Measurements from ENCODE around the gene KDM1B.
A peak's percentile ranks its signal among the peaks of the same experiment; 100 is the strongest.
"Not testable (repeated sequence)": the region's sequence is repeated elsewhere in the genome, so short reads cannot be mapped to it uniquely, and the experiment has no call there.

The KDM1B gene

DNA sequence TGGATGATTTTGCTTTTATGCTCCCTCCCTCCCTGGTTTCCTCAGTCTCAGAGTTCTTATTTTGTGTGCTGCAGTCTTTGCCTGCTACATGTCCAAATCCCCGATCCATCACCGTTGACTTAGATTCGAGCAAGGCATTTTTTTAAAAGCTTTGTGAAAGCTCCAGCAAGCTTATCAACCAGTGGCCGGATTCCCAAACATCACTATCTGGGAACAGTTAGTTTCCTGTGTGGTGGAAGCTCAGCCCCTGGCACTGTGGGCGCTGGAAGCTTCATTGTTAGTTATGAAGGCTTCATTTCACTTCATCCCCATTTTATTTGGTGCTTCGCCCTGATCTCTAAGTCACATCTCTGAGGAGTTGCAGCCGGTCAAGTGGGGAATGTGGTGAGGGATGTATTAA is 64.4 kb downstream of the KDM1B start:
- H3K4me3 Mint-ChIP-seq = no peak overlapping the region
- no peaks in the 10 kb centered on the region for H3K4me1 Mint-ChIP-seq
- H3K36me3 Mint-ChIP-seq (ENCODE audit: low read depth) = peaks cover 62% of the 10 kb centered on the region
- H3K27ac Mint-ChIP-seq = no peak overlapping the region
- TF ChIP-seq, protein P1, sequence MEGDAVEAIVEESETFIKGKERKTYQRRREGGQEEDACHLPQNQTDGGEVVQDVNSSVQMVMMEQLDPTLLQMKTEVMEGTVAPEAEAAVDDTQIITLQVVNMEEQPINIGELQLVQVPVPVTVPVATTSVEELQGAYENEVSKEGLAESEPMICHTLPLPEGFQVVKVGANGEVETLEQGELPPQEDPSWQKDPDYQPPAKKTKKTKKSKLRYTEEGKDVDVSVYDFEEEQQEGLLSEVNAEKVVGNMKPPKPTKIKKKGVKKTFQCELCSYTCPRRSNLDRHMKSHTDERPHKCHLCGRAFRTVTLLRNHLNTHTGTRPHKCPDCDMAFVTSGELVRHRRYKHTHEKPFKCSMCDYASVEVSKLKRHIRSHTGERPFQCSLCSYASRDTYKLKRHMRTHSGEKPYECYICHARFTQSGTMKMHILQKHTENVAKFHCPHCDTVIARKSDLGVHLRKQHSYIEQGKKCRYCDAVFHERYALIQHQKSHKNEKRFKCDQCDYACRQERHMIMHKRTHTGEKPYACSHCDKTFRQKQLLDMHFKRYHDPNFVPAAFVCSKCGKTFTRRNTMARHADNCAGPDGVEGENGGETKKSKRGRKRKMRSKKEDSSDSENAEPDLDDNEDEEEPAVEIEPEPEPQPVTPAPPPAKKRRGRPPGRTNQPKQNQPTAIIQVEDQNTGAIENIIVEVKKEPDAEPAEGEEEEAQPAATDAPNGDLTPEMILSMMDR (IDR thresholded peaks at IDR 0.05; ENCODE audit: unreplicated experiment in 3 of 3) = no peak
- H3K27me3 Mint-ChIP-seq (ENCODE audit: low read depth) = no peaks in the 10 kb centered on the region
- H3K9me3 Mint-ChIP-seq = no peaks in the 10 kb centered on the region

GRCh38 chr6:18221288-18221615 is 66.0 kb downstream of the KDM1B start:
- TF ChIP-seq, protein P1 (IDR thresholded peaks at IDR 0.05; ENCODE audit: unreplicated experiment in 3 of 3) = no peak
- H3K27me3 Mint-ChIP-seq (ENCODE audit: low read depth) = no peaks in the 10 kb centered on the region
- no peaks in the 10 kb centered on the region for H3K4me1 Mint-ChIP-seq
- no peak overlapping the region for H3K4me3 Mint-ChIP-seq
- peaks cover 64% of the 10 kb centered on the region for H3K36me3 Mint-ChIP-seq (ENCODE audit: low read depth)
- H3K9me3 Mint-ChIP-seq = no peaks in the 10 kb centered on the region
- H3K27ac Mint-ChIP-seq = peak overlapping the region in 1 of 3 experiments; percentile 10

GRCh38 chr6:18226451-18227105 is 71.4 kb downstream of the KDM1B start:
- H3K4me3 Mint-ChIP-seq; H3K4me1 Mint-ChIP-seq; H3K27me3 Mint-ChIP-seq (ENCODE audit: low read depth): not testable (repeated sequence)
- peak overlapping the region in 1 of 3 experiments; percentile 15 for H3K27ac Mint-ChIP-seq
- H3K36me3 Mint-ChIP-seq (ENCODE audit: low read depth) = peaks cover 75% of the 10 kb centered on the region
- peaks cover 36% of the 10 kb centered on the region for H3K9me3 Mint-ChIP-seq

- not testable (repeated sequence) for H3K27me3 Mint-ChIP-seq (ENCODE audit: low read depth); H3K4me3 Mint-ChIP-seq; H3K27ac Mint-ChIP-seq; H3K4me1 Mint-ChIP-seq
- H3K9me3 Mint-ChIP-seq = peaks cover 42% of the 10 kb centered on the region
- peaks cover 75% of the 10 kb centered on the region for H3K36me3 Mint-ChIP-seq (ENCODE audit: low read depth)
Measured at GRCh38 chr6:18227166-18227565, 71.9 kb downstream of the KDM1B start.

GRCh38 chr6:18228590-18228989 is 73.4 kb downstream of the KDM1B start:
- not testable (repeated sequence) for H3K4me3 Mint-ChIP-seq; H3K4me1 Mint-ChIP-seq; H3K27ac Mint-ChIP-seq; H3K27me3 Mint-ChIP-seq (ENCODE audit: low read depth)
- Mint-ChIP-seq H3K9me3 (peaks cover 53% of the 10 kb centered on the region), H3K36me3 (ENCODE audit: low read depth) (peaks cover 83% of the 10 kb centered on the region)

- not testable (repeated sequence) for H3K27ac Mint-ChIP-seq; H3K4me1 Mint-ChIP-seq; H3K4me3 Mint-ChIP-seq; H3K27me3 Mint-ChIP-seq (ENCODE audit: low read depth)
- Mint-ChIP-seq H3K9me3 (peaks cover 65% of the 10 kb centered on the region), H3K36me3 (ENCODE audit: low read depth) (peaks cover 100% of the 10 kb centered on the region)
Measured at GRCh38 chr6:18231856-18232255, 76.6 kb downstream of the KDM1B start.

DNA sequence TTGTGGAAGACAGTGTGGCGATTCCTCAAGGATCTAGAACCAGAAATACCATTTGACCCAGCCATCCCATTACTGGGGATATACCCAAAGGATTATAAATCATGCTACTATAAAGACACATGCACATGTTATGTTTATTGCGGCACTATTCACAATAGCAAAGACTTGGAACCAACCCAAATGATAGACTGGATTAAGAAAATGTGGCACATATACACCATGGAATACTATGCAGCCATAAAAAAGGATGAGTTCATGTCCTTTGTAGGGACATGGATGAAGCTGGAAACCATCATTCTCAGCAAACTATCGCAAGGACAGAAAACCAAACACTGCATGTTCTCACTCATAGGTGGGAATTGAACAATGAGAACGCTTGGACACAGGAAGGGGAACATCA is 78.5 kb downstream of the KDM1B start:
- Mint-ChIP-seq H3K9me3 (peaks cover 55% of the 10 kb centered on the region), H3K36me3 (ENCODE audit: low read depth) (peaks cover 99% of the 10 kb centered on the region)
- H3K27ac Mint-ChIP-seq; H3K27me3 Mint-ChIP-seq (ENCODE audit: low read depth); H3K4me1 Mint-ChIP-seq; H3K4me3 Mint-ChIP-seq: not testable (repeated sequence)

DNA sequence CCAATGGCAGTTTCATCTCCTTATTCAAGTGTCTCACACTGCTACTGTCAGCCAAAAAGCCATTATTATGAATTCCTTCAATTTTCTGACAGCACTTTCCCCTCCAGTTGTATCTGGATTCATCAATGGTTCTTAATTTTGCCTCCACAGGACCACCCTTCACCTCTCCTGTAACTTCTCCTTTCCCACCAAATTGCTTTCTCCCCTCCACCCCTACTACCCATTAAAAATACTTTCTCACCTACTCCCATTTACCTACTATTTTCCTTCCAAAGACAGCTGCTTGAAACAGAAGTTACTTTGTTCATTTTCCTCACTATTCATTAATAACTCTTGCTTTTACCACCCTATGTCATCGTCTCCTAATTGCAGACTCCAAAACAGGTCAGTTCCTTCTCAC is 79.3 kb downstream of the KDM1B start:
- TF ChIP-seq, protein P1 (IDR thresholded peaks at IDR 0.05; ENCODE audit: unreplicated experiment in 3 of 3) = no peak
- no peak overlapping the region for H3K27ac Mint-ChIP-seq
- H3K36me3 Mint-ChIP-seq (ENCODE audit: low read depth) = peaks cover 97% of the 10 kb centered on the region
- peaks cover 3% of the 10 kb centered on the region for H3K27me3 Mint-ChIP-seq (ENCODE audit: low read depth)
- H3K4me1 Mint-ChIP-seq = no peaks in the 10 kb centered on the region
- no peak overlapping the region for H3K4me3 Mint-ChIP-seq
- peaks cover 47% of the 10 kb centered on the region for H3K9me3 Mint-ChIP-seq
